ENCODE measurements around the gene IGF2BP3. TPM values are rescaled to one million over a fixed set of nuclear protein-coding genes. Genes with fewer than 3 reads are reported as not detected.
"Not testable (repeated sequence)": the region's sequence is repeated elsewhere in the genome, so short reads cannot be mapped to it uniquely, and the experiment has no call there.

Gene IGF2BP3
- polyA plus RNA-seq, 1 donor (not counting 4 experiments of a cell fraction or from before 2014, with no cell fraction given), result 22.3 TPM

DNA sequence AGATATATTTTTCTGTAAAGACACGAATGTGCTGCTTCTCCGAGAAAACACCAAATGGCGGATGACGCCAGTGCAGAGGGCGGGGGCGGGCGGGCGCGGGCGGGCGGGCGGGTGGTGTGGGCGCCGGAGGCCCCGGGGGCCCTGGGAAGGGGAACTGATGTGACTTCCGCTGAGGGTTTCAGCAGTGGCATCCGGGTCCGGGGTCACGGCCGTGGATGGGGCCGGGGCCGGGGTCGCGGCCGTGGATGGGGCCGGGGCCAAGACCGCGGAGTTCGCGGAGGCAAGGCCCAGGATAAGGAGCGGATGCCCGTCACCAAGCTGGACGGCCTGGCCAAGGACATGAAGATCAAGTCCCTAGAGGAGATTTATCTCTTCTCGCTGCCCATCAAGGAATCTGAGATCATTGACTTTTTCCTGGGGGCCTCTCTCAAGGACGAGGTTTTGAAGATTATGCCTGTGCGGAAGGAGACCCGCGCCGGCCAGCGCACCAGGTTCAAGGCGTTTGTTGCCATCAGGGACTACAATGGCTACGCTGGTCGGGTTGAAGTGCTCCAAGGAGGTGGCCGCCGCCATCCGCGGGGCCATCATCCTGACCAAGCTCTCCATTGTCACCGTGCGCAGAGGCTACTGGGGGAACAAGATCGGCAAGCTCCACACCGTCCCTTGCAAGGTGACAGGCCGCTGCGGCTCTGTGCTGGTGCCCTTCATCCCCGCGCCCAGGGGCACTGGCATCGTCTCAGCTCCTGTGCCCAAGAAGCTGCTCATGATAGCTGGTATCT is 20.3 kb upstream of the IGF2BP3 start:
- TF ChIP-seq, protein P1, sequence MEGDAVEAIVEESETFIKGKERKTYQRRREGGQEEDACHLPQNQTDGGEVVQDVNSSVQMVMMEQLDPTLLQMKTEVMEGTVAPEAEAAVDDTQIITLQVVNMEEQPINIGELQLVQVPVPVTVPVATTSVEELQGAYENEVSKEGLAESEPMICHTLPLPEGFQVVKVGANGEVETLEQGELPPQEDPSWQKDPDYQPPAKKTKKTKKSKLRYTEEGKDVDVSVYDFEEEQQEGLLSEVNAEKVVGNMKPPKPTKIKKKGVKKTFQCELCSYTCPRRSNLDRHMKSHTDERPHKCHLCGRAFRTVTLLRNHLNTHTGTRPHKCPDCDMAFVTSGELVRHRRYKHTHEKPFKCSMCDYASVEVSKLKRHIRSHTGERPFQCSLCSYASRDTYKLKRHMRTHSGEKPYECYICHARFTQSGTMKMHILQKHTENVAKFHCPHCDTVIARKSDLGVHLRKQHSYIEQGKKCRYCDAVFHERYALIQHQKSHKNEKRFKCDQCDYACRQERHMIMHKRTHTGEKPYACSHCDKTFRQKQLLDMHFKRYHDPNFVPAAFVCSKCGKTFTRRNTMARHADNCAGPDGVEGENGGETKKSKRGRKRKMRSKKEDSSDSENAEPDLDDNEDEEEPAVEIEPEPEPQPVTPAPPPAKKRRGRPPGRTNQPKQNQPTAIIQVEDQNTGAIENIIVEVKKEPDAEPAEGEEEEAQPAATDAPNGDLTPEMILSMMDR (optimal IDR thresholded peaks at IDR 0.05 in 1 of 3, IDR thresholded peaks at IDR 0.05 in 1 of 3, conservative IDR thresholded peaks at IDR 0.05 in 1 of 3; ENCODE audit: extremely low read depth in 1 of 3, insufficient read depth in 2 of 3, low read length in 3 of 3), result no peak
- no peak for TF ChIP-seq EZH2 (IDR thresholded peaks at IDR 0.05; ENCODE audit: low read length)
- H3K27ac ChIP-seq (ENCODE audit: control insufficient read depth, insufficient read depth, low read length), result peak overlapping the region; percentile 36

GRCh38 chr7:23488714-23489113 is 18.4 kb upstream of the IGF2BP3 start:
- H3K4me1 ChIP-seq (ENCODE audit: control insufficient read depth, extremely low read depth, insufficient read depth, low read length); H3K9ac ChIP-seq (ENCODE audit: control insufficient read depth, extremely low read depth, insufficient read depth, low read length); H3K4me2 ChIP-seq (ENCODE audit: control insufficient read depth, extremely low read depth, insufficient read depth, low read depth, low read length); FAIRE-seq; H3K9me3 ChIP-seq (ENCODE audit: control insufficient read depth, low read depth, low read length); H3K27ac ChIP-seq (ENCODE audit: control insufficient read depth, insufficient read depth, low read length); H4K20me1 ChIP-seq (ENCODE audit: control insufficient read depth, extremely low read depth, insufficient read depth, low read length); H3K4me3 ChIP-seq (ENCODE audit: control insufficient read depth in 2 of 3, extremely low read depth in 1 of 3, insufficient read depth in 2 of 3, low read depth in 1 of 3, low read length in 3 of 3); dilution Hi-C loops (cut with MboI; ENCODE audit: extremely low pct_ligation_motif_present, low sequenced_read_pairs); H3K27me3 ChIP-seq (ENCODE audit: control insufficient read depth, extremely low read depth, insufficient read depth, low read length); DNase-seq (ENCODE audit: low read depth, low spot score); H2AFZ ChIP-seq (ENCODE audit: control insufficient read depth, low read length); H3K36me3 ChIP-seq (ENCODE audit: control insufficient read depth in 2 of 2, extremely low read depth in 1 of 2, insufficient read depth in 2 of 2, low read length in 2 of 2); H3K9me1 ChIP-seq (ENCODE audit: control insufficient read depth, extremely low read depth, insufficient read depth, low read length); H3K79me2 ChIP-seq (ENCODE audit: control insufficient read depth, insufficient read depth, low read length): not testable (repeated sequence)

More for the DNA sequence above, 20.3 kb upstream of the IGF2BP3 start:
- H3K27me3 ChIP-seq (ENCODE audit: control insufficient read depth, extremely low read depth, insufficient read depth, low read length), result no peaks in the 10 kb centered on the region
- H3K36me3 ChIP-seq (ENCODE audit: control insufficient read depth in 2 of 2, extremely low read depth in 1 of 2, insufficient read depth in 2 of 2, low read length in 2 of 2), result no peaks in the 10 kb centered on the region
- dilution Hi-C loops (cut with MboI; ENCODE audit: extremely low pct_ligation_motif_present, low sequenced_read_pairs), result no loop called here
- no peaks in the 10 kb centered on the region for H4K20me1 ChIP-seq (ENCODE audit: control insufficient read depth, extremely low read depth, insufficient read depth, low read length)
- H3K4me2 ChIP-seq (ENCODE audit: control insufficient read depth, extremely low read depth, insufficient read depth, low read depth, low read length), result peak overlapping the region; percentile 54
- no peaks in the 10 kb centered on the region for H3K9me3 ChIP-seq (ENCODE audit: control insufficient read depth, low read depth, low read length)
- DNase-seq (ENCODE audit: low read depth, low spot score), result no peak
- H2AFZ ChIP-seq (ENCODE audit: control insufficient read depth, low read length), result peak overlapping the region; percentile 44
- H3K79me2 ChIP-seq (ENCODE audit: control insufficient read depth, insufficient read depth, low read length), result no peaks in the 10 kb centered on the region
- H3K4me1 ChIP-seq (ENCODE audit: control insufficient read depth, extremely low read depth, insufficient read depth, low read length), result no peaks in the 10 kb centered on the region
- H3K9ac ChIP-seq (ENCODE audit: control insufficient read depth, extremely low read depth, insufficient read depth, low read length), result peak overlapping the region; percentile 33
- H3K4me3 ChIP-seq (ENCODE audit: control insufficient read depth in 2 of 3, extremely low read depth in 1 of 3, insufficient read depth in 2 of 3, low read depth in 1 of 3, low read length in 3 of 3), result peak overlapping the region in 2 of 3 experiments; percentile 27 to 57
- no peaks in the 10 kb centered on the region for H3K9me1 ChIP-seq (ENCODE audit: control insufficient read depth, extremely low read depth, insufficient read depth, low read length)
- FAIRE-seq, result no peak

All from keratinocyte (primary cell).